HL-60 (cell line): ENCODE measurements around the gene NEBL.

ENCODE experiments used
- DNase-seq, 2 experiments: peaks; one replicate each; pipeline ENCODE4 v3.0.0-alpha.2; 2010 to 2020; ENCODE audit warnings: low read depth in 1 of 2, low spot score in 1 of 2
- H3K27ac ChIP-seq: fragments of 250-450 bp; sonication (Bioruptor Pico); replicated peaks from 2 replicates; pipeline ENCODE4 v1.5.1; 2020; ENCODE audit warnings: mild to moderate bottlenecking, moderate library complexity
- H3K27me3 ChIP-seq: fragments of 250-450 bp; sonication (Bioruptor Pico); 2 replicates; pipeline ENCODE4 v1.5.1; 2021; ENCODE audit warnings: mild to moderate bottlenecking, moderate library complexity; ENCODE audit not compliant: insufficient read depth, poor library complexity, severe bottlenecking
- H3K4me3 ChIP-seq: replicated peaks from 2 replicates; pipeline ENCODE4 v1.5.1; 2011; ENCODE audit warnings: mild to moderate bottlenecking, control low read depth, low read length; ENCODE audit not compliant: insufficient read depth
- GABPA ChIP-seq: IDR thresholded peaks from 2 replicates; pipeline ENCODE4 v1.6.1; 2012; ENCODE audit warnings: low read depth
- POLR2AphosphoS5 ChIP-seq: IDR thresholded peaks from 2 replicates; pipeline ENCODE4 v1.6.1; 2012; ENCODE audit warnings: low read depth
- SPI1 ChIP-seq: IDR thresholded peaks from 2 replicates; pipeline ENCODE4 v1.6.1; 2012; ENCODE audit warnings: low read depth, mild to moderate bottlenecking, borderline replicate concordance
- TF ChIP-seq, protein P1 (sequence below): IDR thresholded peaks from one replicate; pipeline ENCODE4 v1.5.1; 2011; ENCODE audit warnings: low read length, control low read depth, inconsistent platforms; ENCODE audit not compliant: insufficient read depth
- TF ChIP-seq, protein P2 (sequence below): IDR thresholded peaks from 2 replicates; pipeline ENCODE4 v1.6.1; 2012; ENCODE audit warnings: low read depth; ENCODE audit not compliant: insufficient replicate concordance

The NEBL gene

DNA sequence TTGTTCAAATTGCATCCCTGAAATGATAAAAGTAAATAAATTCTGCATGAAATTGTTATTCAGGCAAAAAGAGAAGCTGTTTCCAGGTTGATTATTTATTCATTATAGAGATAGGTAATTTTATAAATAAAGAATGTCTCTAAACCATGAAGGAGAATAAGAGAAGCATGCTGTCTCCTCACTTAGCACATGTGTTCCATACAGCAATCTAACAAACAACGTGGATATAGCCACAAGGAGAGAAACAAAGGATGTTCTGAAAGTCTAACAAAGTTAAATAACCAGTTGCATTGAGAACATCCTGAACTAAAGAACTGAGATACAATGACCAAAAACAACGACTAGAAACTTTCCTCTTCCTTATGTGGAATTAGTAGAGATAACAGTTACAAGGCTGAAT is 50.8 kb downstream of the NEBL start:
- Histone ChIP-seq H3K27ac (no peak overlapping the region), H3K27me3 (no peaks in the 10 kb centered on the region), H3K4me3 (no peak overlapping the region)
- DNase-seq, result no peak
- TF ChIP-seq POLR2AphosphoS5, result no peak
- no peak for TF ChIP-seq GABPA
- TF ChIP-seq, protein P1, sequence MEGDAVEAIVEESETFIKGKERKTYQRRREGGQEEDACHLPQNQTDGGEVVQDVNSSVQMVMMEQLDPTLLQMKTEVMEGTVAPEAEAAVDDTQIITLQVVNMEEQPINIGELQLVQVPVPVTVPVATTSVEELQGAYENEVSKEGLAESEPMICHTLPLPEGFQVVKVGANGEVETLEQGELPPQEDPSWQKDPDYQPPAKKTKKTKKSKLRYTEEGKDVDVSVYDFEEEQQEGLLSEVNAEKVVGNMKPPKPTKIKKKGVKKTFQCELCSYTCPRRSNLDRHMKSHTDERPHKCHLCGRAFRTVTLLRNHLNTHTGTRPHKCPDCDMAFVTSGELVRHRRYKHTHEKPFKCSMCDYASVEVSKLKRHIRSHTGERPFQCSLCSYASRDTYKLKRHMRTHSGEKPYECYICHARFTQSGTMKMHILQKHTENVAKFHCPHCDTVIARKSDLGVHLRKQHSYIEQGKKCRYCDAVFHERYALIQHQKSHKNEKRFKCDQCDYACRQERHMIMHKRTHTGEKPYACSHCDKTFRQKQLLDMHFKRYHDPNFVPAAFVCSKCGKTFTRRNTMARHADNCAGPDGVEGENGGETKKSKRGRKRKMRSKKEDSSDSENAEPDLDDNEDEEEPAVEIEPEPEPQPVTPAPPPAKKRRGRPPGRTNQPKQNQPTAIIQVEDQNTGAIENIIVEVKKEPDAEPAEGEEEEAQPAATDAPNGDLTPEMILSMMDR, result no peak
- no peak for TF ChIP-seq SPI1
- TF ChIP-seq, protein P2, sequence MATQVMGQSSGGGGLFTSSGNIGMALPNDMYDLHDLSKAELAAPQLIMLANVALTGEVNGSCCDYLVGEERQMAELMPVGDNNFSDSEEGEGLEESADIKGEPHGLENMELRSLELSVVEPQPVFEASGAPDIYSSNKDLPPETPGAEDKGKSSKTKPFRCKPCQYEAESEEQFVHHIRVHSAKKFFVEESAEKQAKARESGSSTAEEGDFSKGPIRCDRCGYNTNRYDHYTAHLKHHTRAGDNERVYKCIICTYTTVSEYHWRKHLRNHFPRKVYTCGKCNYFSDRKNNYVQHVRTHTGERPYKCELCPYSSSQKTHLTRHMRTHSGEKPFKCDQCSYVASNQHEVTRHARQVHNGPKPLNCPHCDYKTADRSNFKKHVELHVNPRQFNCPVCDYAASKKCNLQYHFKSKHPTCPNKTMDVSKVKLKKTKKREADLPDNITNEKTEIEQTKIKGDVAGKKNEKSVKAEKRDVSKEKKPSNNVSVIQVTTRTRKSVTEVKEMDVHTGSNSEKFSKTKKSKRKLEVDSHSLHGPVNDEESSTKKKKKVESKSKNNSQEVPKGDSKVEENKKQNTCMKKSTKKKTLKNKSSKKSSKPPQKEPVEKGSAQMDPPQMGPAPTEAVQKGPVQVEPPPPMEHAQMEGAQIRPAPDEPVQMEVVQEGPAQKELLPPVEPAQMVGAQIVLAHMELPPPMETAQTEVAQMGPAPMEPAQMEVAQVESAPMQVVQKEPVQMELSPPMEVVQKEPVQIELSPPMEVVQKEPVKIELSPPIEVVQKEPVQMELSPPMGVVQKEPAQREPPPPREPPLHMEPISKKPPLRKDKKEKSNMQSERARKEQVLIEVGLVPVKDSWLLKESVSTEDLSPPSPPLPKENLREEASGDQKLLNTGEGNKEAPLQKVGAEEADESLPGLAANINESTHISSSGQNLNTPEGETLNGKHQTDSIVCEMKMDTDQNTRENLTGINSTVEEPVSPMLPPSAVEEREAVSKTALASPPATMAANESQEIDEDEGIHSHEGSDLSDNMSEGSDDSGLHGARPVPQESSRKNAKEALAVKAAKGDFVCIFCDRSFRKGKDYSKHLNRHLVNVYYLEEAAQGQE, result no peak

DNA sequence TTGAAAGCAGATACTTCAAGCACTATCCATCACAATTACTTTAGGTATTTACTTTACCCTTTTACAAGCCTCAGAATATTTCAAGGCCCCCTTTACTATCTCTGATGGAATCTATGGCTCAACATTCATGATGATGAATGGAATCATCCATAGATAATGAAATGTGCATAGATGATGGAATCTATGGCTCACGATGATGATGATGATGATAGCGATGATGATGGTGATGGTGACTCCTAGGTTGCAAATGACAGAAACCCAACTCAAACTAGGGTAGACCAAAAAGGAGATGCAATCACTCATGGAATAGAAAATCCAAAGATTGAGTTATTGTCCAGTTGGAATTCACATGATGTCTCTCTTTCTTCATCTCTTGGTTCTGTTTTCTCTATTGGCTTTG is 55.7 kb downstream of the NEBL start:
- no peak for TF ChIP-seq GABPA
- no peak for TF ChIP-seq POLR2AphosphoS5
- TF ChIP-seq, protein P1, result no peak
- TF ChIP-seq SPI1, result no peak
- TF ChIP-seq, protein P2, result no peak
- DNase-seq, result no peak
- H3K4me3 ChIP-seq, result no peak overlapping the region
- H3K27ac ChIP-seq, result no peak overlapping the region
- H3K27me3 ChIP-seq, result no peaks in the 10 kb centered on the region

GRCh38 chr10:20839910-20840309 is 57.2 kb downstream of the NEBL start:
- DNase-seq, result no peak
- no peak for TF ChIP-seq GABPA
- TF ChIP-seq SPI1, result no peak
- TF ChIP-seq, protein P2, result no peak
- TF ChIP-seq, protein P1, result no peak
- TF ChIP-seq POLR2AphosphoS5, result no peak
- H3K4me3 ChIP-seq, result no peak overlapping the region
- no peaks in the 10 kb centered on the region for H3K27me3 ChIP-seq
- H3K27ac ChIP-seq, result no peak overlapping the region
